ENCODE results near the gene ESCO1.

Gene ESCO1

GRCh38 chr18:21575656-21576055 is 24.8 kb downstream of the ESCO1 start:
- Histone ChIP-seq H3K27me3 (ENCODE audit: control insufficient read depth in 3 of 3, insufficient read depth in 3 of 3, low read depth in 1 of 3, low read length in 3 of 3) (no peaks in the 10 kb centered on the region), H3K4ac (ENCODE audit: low read length) (no peak overlapping the region), H2BK12ac (ENCODE audit: low read length) (no peak overlapping the region), H3K4me2 (ENCODE audit: insufficient read depth, low read length, poor library complexity, severe bottlenecking) (no peak overlapping the region), H3K14ac (ENCODE audit: low read length) (no peak overlapping the region), H2BK15ac (ENCODE audit: low read length) (no peak overlapping the region), H3K36me3 (replicated peaks in 1 of 2; ENCODE audit: control insufficient read depth in 2 of 2, insufficient read depth in 2 of 2, low read length in 2 of 2) (peaks cover 6 to 71% of the 10 kb centered on the region in 2 donors), H4K91ac (ENCODE audit: low read depth, low read length, poor library complexity) (no peak overlapping the region), H3K9me3 (replicated peaks in 1 of 2; ENCODE audit: control insufficient read depth in 2 of 2, insufficient read depth in 1 of 2, low read depth in 1 of 2, low read length in 2 of 2) (no peaks in the 10 kb centered on the region), H3K9ac (ENCODE audit: low read depth, low read length, poor library complexity) (no peak overlapping the region), H2AFZ (ENCODE audit: low read length) (no peak overlapping the region), H3K79me1 (ENCODE audit: low read depth, low read length) (no peaks in the 10 kb centered on the region), H2AK5ac (ENCODE audit: low read depth, low read length) (no peak overlapping the region), H2BK5ac (ENCODE audit: low read length) (no peak overlapping the region), H3K23ac (ENCODE audit: low read depth, low read length, poor library complexity) (no peak overlapping the region), H3K27ac (replicated peaks; ENCODE audit: low read length) (no peak overlapping the region), H3K4me1 (ENCODE audit: control insufficient read depth in 2 of 2, insufficient read depth in 1 of 2, low read depth in 1 of 2, low read length in 2 of 2) (no peaks in the 10 kb centered on the region), H3K18ac (ENCODE audit: low read length) (no peak overlapping the region), H2BK120ac (ENCODE audit: low read depth, low read length) (no peak overlapping the region), H4K8ac (ENCODE audit: low read depth, low read length) (no peak overlapping the region), H3K4me3 (ENCODE audit: low read length in 2 of 2) (no peak overlapping the region)
- WGBS, 2 donors (ENCODE audit: extremely low coverage in 2 of 2, insufficient read length in 2 of 2, insufficient replicate concordance in 1 of 2): 100% methylated on average over 2 of the region's 4 CpGs; no CpG with 5 or more reads in 1 of the 2 donors
- DNase-seq (ENCODE audit: low spot score): no peak

GRCh38 chr18:21571772-21572171 is 28.7 kb downstream of the ESCO1 start:
- H3K14ac ChIP-seq (ENCODE audit: low read length): no peak overlapping the region
- no peak overlapping the region for H2BK120ac ChIP-seq (ENCODE audit: low read depth, low read length)
- no peaks in the 10 kb centered on the region for H3K9me3 ChIP-seq (replicated peaks in 1 of 2; ENCODE audit: control insufficient read depth in 2 of 2, insufficient read depth in 1 of 2, low read depth in 1 of 2, low read length in 2 of 2)
- no peak overlapping the region for H2BK12ac ChIP-seq (ENCODE audit: low read length)
- no peak overlapping the region for H2AK5ac ChIP-seq (ENCODE audit: low read depth, low read length)
- H4K8ac ChIP-seq (ENCODE audit: low read depth, low read length): no peak overlapping the region
- no peak overlapping the region for H3K4me3 ChIP-seq (ENCODE audit: low read length in 2 of 2)
- no peaks in the 10 kb centered on the region for H3K79me1 ChIP-seq (ENCODE audit: low read depth, low read length)
- no peaks in the 10 kb centered on the region for H3K27me3 ChIP-seq (ENCODE audit: control insufficient read depth in 3 of 3, insufficient read depth in 3 of 3, low read depth in 1 of 3, low read length in 3 of 3)
- H3K27ac ChIP-seq (replicated peaks; ENCODE audit: low read length): no peak overlapping the region
- H3K4me2 ChIP-seq (ENCODE audit: insufficient read depth, low read length, poor library complexity, severe bottlenecking): no peak overlapping the region
- peaks cover 7 to 88% of the 10 kb centered on the region in 2 donors for H3K36me3 ChIP-seq (replicated peaks in 1 of 2; ENCODE audit: control insufficient read depth in 2 of 2, insufficient read depth in 2 of 2, low read length in 2 of 2)
- H3K23ac ChIP-seq (ENCODE audit: low read depth, low read length, poor library complexity): no peak overlapping the region
- H2AFZ ChIP-seq (ENCODE audit: low read length): no peak overlapping the region
- DNase-seq (ENCODE audit: low spot score): no peak
- H3K4ac ChIP-seq (ENCODE audit: low read length): no peak overlapping the region
- H2BK15ac ChIP-seq (ENCODE audit: low read length): no peak overlapping the region
- H3K4me1 ChIP-seq (ENCODE audit: control insufficient read depth in 2 of 2, insufficient read depth in 1 of 2, low read depth in 1 of 2, low read length in 2 of 2): no peaks in the 10 kb centered on the region
- H4K91ac ChIP-seq (ENCODE audit: low read depth, low read length, poor library complexity): no peak overlapping the region
- no peak overlapping the region for H3K18ac ChIP-seq (ENCODE audit: low read length)
- H3K9ac ChIP-seq (ENCODE audit: low read depth, low read length, poor library complexity): no peak overlapping the region
- H2BK5ac ChIP-seq (ENCODE audit: low read length): no peak overlapping the region

DNA sequence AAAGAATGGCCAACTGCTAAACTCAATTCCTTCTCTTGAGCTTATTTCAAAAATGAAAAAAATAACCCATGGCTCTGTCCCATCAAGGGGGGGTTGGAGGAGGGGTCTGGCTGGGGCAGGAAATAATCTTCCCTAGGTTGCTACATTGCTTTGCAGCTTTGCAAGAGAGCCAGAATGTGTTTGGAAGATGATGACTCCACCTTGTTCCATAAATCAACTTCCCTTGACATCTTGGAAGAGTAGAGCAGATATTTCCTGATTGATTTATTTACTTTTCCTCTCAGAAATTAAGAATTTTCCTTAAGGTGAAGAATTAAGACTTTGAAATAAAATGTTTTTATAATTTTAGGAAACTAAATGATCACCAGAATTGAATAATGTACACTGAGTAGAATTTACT is 41.3 kb downstream of the ESCO1 start:
- Histone ChIP-seq H4K91ac (ENCODE audit: low read depth, low read length, poor library complexity) (no peak overlapping the region), H2BK12ac (ENCODE audit: low read length) (no peak overlapping the region), H3K4me1 (ENCODE audit: control insufficient read depth in 2 of 2, insufficient read depth in 1 of 2, low read depth in 1 of 2, low read length in 2 of 2) (no peaks in the 10 kb centered on the region), H2BK5ac (ENCODE audit: low read length) (no peak overlapping the region), H3K79me1 (ENCODE audit: low read depth, low read length) (no peaks in the 10 kb centered on the region), H4K8ac (ENCODE audit: low read depth, low read length) (no peak overlapping the region), H3K23ac (ENCODE audit: low read depth, low read length, poor library complexity) (no peak overlapping the region), H2AFZ (ENCODE audit: low read length) (no peak overlapping the region), H2AK5ac (ENCODE audit: low read depth, low read length) (no peak overlapping the region), H3K14ac (ENCODE audit: low read length) (no peak overlapping the region), H3K9me3 (replicated peaks in 1 of 2; ENCODE audit: control insufficient read depth in 2 of 2, insufficient read depth in 1 of 2, low read depth in 1 of 2, low read length in 2 of 2) (no peaks in the 10 kb centered on the region), H3K27me3 (ENCODE audit: control insufficient read depth in 3 of 3, insufficient read depth in 3 of 3, low read depth in 1 of 3, low read length in 3 of 3) (no peaks in the 10 kb centered on the region), H3K9ac (ENCODE audit: low read depth, low read length, poor library complexity) (no peak overlapping the region), H3K27ac (replicated peaks; ENCODE audit: low read length) (no peak overlapping the region), H2BK15ac (ENCODE audit: low read length) (no peak overlapping the region), H3K18ac (ENCODE audit: low read length) (no peak overlapping the region), H3K36me3 (replicated peaks in 1 of 2; ENCODE audit: control insufficient read depth in 2 of 2, insufficient read depth in 2 of 2, low read length in 2 of 2) (peaks cover 5 to 87% of the 10 kb centered on the region in 2 donors), H3K4ac (ENCODE audit: low read length) (no peak overlapping the region), H3K4me3 (ENCODE audit: low read length in 2 of 2) (no peak overlapping the region), H2BK120ac (ENCODE audit: low read depth, low read length) (no peak overlapping the region), H3K4me2 (ENCODE audit: insufficient read depth, low read length, poor library complexity, severe bottlenecking) (no peak overlapping the region)
- no peak for DNase-seq (ENCODE audit: low spot score)

DNA sequence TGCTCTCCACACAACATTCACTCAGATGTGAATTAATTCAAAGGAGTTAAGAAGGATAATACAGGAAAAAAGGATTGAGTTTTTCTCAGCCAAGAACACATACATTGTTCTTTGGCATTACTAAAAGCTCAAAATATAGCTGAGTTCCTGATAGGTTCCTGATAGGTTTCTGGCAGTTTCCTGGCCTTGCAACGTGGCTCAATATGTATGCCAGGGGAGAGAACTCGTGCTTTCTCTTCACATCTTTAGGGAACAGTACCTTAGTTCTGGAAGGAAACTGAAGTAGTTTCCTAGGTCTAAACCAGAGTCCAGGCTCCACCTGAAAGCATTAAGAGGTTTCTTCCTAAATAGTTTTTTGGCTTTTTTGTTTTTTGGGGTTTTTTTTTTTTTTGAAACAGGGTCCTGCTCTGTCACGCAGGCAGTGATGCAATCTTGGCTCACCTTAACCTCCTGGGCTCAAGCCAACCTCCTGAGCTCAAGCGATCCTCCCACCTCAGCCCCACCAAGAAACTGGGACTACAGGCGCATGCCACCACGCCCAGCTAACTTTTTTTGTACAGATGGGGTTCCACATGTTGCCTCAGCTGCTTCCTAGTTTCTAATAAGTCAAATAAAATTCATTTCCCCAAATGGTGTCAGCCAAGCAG is 42.8 kb downstream of the ESCO1 start:
- H2AFZ ChIP-seq (ENCODE audit: low read length): no peak overlapping the region
- H3K4me2 ChIP-seq (ENCODE audit: insufficient read depth, low read length, poor library complexity, severe bottlenecking): no peak overlapping the region
- H3K9ac ChIP-seq (ENCODE audit: low read depth, low read length, poor library complexity): no peak overlapping the region
- no peak overlapping the region for H4K91ac ChIP-seq (ENCODE audit: low read depth, low read length, poor library complexity)
- no CpG with 5 or more reads among the region's 6 CpGs for WGBS, 2 donors (ENCODE audit: extremely low coverage in 2 of 2, insufficient read length in 2 of 2, insufficient replicate concordance in 1 of 2)
- H3K14ac ChIP-seq (ENCODE audit: low read length): no peak overlapping the region
- no peak overlapping the region for H3K23ac ChIP-seq (ENCODE audit: low read depth, low read length, poor library complexity)
- H2BK12ac ChIP-seq (ENCODE audit: low read length): no peak overlapping the region
- no peak overlapping the region for H2BK5ac ChIP-seq (ENCODE audit: low read length)
- H2BK120ac ChIP-seq (ENCODE audit: low read depth, low read length): no peak overlapping the region
- no peaks in the 10 kb centered on the region for H3K79me1 ChIP-seq (ENCODE audit: low read depth, low read length)
- H3K27ac ChIP-seq (replicated peaks; ENCODE audit: low read length): no peak overlapping the region
- H2AK5ac ChIP-seq (ENCODE audit: low read depth, low read length): no peak overlapping the region
- H3K9me3 ChIP-seq (replicated peaks in 1 of 2; ENCODE audit: control insufficient read depth in 2 of 2, insufficient read depth in 1 of 2, low read depth in 1 of 2, low read length in 2 of 2): no peaks in the 10 kb centered on the region
- H3K4me1 ChIP-seq (ENCODE audit: control insufficient read depth in 2 of 2, insufficient read depth in 1 of 2, low read depth in 1 of 2, low read length in 2 of 2): no peaks in the 10 kb centered on the region
- no peak overlapping the region for H2BK15ac ChIP-seq (ENCODE audit: low read length)
- H3K18ac ChIP-seq (ENCODE audit: low read length): no peak overlapping the region
- no peak for DNase-seq (ENCODE audit: low spot score)
- H3K27me3 ChIP-seq (ENCODE audit: control insufficient read depth in 3 of 3, insufficient read depth in 3 of 3, low read depth in 1 of 3, low read length in 3 of 3): no peaks in the 10 kb centered on the region
- no peak overlapping the region for H3K4ac ChIP-seq (ENCODE audit: low read length)
- H3K4me3 ChIP-seq (ENCODE audit: low read length in 2 of 2): no peak overlapping the region
- H3K36me3 ChIP-seq (replicated peaks in 1 of 2; ENCODE audit: control insufficient read depth in 2 of 2, insufficient read depth in 2 of 2, low read length in 2 of 2): peaks cover 3 to 81% of the 10 kb centered on the region in 2 donors
- H4K8ac ChIP-seq (ENCODE audit: low read depth, low read length): no peak overlapping the region
